Astrocyte of the spinal cord (primary cell): ENCODE measurements around the gene ACVR2B.

Experiments
- DNase-seq: peaks from one replicate; pipeline ENCODE4 v3.0.0; 2011; ENCODE audit warnings: low read depth, low spot score
- H3K4me3 ChIP-seq: 2 replicates; pipeline ENCODE4 v1.5.1; 2011; ENCODE audit warnings: low read depth, mild to moderate bottlenecking, low read length, moderate library complexity
- CTCF ChIP-seq: IDR thresholded peaks from 2 replicates; pipeline ENCODE4 v1.5.1; 2012; ENCODE audit warnings: low read depth, mild to moderate bottlenecking, low read length, inconsistent platforms
- in situ Hi-C: cut with HindIII; loops from 2 replicates; pipeline ENCODE4 v1.10.0; 2017; ENCODE audit warnings: low sequenced_read_pairs

ACVR2B gene

DNA sequence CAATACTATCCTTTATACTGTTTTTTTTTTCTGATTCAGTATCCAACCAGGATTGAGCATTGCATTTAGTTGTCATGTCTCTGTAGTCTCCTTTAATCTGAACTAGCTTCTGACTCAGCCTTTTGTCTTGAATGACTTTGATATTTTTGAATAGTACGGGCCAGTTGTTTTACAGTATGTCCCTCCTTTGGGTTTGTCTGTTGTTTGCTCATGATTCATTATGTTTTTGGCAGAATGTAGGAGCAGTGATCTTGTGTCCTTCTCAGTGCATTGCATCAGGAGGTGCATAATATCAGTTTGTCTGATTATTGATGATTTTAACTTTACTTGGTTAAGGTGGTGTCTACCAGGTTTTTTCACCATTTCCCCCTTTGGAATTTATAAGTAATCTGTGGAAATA lies 63.0 kb downstream of the ACVR2B start:
- DNase-seq = no peak
- in situ Hi-C loops = no loop called here
- H3K4me3 ChIP-seq = no peak overlapping the region
- no peak for TF ChIP-seq CTCF

GRCh38 chr3:38519000-38519399 lies 65.3 kb downstream of the ACVR2B start:
- TF ChIP-seq CTCF = no peak
- H3K4me3 ChIP-seq = no peak overlapping the region
- in situ Hi-C loops = no loop called here
- no peak for DNase-seq

- peak; percentile 16 for DNase-seq
- H3K4me3 ChIP-seq = no peak overlapping the region
- in situ Hi-C loops = no loop called here
- no peak for TF ChIP-seq CTCF
Measured at GRCh38 chr3:38519651-38520050, 66.0 kb downstream of the ACVR2B start.

GRCh38 chr3:38521391-38521987 lies 67.8 kb downstream of the ACVR2B start:
- TF ChIP-seq CTCF = peak; percentile 90
- in situ Hi-C loops = no loop called here
- H3K4me3 ChIP-seq = no peak overlapping the region
- peak; percentile 72 for DNase-seq

- no peak for TF ChIP-seq CTCF
- H3K4me3 ChIP-seq = no peak overlapping the region
- in situ Hi-C loops = no loop called here
- DNase-seq = no peak
Measured at GRCh38 chr3:38522002-38522401, 68.3 kb downstream of the ACVR2B start.

DNA sequence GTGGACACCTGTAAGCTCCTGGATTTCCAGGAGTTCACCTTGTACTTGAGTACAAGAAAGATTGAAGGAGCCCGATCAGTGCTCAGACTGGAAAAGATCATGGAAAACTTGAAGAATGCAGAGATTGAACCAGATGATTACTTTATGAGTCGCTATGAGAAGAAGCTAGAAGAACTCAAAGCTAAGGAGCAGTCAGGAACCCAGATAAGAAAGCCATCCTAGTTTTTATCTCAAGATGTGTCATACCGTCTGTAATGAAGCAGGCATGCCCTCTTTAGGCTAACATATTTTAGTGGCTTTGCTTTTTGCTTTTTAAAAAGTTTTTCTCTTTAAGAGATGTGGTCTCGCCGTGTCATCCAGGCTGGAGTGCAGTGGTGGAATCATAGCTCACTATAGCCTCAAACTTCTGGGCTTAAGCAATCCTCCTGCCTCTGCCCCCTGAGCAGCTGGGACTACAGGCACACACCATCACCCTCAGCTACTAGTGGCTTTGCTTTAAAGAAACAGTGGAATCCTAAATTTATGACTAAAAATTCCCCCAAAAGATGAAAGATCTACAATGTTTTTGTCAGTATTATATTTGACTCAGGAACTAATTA lies 70.5 kb downstream of the ACVR2B start:
- DNase-seq = no peak
- TF ChIP-seq CTCF = no peak
- in situ Hi-C loops = no loop called here
- no peak overlapping the region for H3K4me3 ChIP-seq
